Body of pancreas (tissue), 4 donors: ENCODE results near the gene LRRC75A.

Experiments
- POLR2A ChIP-seq, 3 donors: fragments of 450-650 bp; IDR thresholded peaks; one replicate each; pipeline ENCODE4 v1.6.1; 2016; ENCODE audit warnings: antibody characterized with exemption in 3 of 3, mild to moderate bottlenecking in 2 of 3
- TF ChIP-seq, protein P1 (sequence below), 7 experiments: fragments of 450-650 bp in 4 of 7; fragments of 200-600 bp in 3 of 7; sonication (generic) in 3 of 7; IDR thresholded peaks; one replicate each; pipeline ENCODE4 v1.5.1; 2016 to 2019; ENCODE audit warnings: antibody characterized with exemption in 7 of 7

GRCh38 chr17:16478649-16479048, 13.3 kb downstream of the LRRC75A start:
- TF ChIP-seq POLR2A (IDR thresholded peaks at IDR 0.05), result no peak
- TF ChIP-seq, protein P1, sequence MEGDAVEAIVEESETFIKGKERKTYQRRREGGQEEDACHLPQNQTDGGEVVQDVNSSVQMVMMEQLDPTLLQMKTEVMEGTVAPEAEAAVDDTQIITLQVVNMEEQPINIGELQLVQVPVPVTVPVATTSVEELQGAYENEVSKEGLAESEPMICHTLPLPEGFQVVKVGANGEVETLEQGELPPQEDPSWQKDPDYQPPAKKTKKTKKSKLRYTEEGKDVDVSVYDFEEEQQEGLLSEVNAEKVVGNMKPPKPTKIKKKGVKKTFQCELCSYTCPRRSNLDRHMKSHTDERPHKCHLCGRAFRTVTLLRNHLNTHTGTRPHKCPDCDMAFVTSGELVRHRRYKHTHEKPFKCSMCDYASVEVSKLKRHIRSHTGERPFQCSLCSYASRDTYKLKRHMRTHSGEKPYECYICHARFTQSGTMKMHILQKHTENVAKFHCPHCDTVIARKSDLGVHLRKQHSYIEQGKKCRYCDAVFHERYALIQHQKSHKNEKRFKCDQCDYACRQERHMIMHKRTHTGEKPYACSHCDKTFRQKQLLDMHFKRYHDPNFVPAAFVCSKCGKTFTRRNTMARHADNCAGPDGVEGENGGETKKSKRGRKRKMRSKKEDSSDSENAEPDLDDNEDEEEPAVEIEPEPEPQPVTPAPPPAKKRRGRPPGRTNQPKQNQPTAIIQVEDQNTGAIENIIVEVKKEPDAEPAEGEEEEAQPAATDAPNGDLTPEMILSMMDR (IDR thresholded peaks at IDR 0.05), result no peak
